Mesothelial cell of epicardium (in vitro differentiated cells): ENCODE data around the gene CTF1. TPM values are rescaled to one million over a fixed set of nuclear protein-coding genes. Genes with fewer than 3 reads are reported as not detected.

Experiments used
- DNase-seq, 2 experiments: peaks; one replicate each; pipeline ENCODE4 v3.0.0; 2021; ENCODE audit warnings: low spot score in 2 of 2; ENCODE audit not compliant: unreplicated experiment in 2 of 2
- H3K27ac Mint-ChIP-seq: 2 replicates; pipeline ENCODE4 v1.8.0; 2021; ENCODE audit warnings: mixed read lengths
- H3K27me3 Mint-ChIP-seq: 2 replicates; pipeline ENCODE4 v1.8.0; 2021; ENCODE audit warnings: low read depth, mixed read lengths
- H3K36me3 Mint-ChIP-seq: 2 replicates; pipeline ENCODE4 v1.8.0; 2021; ENCODE audit warnings: mixed read lengths
- H3K4me1 Mint-ChIP-seq: 2 replicates; pipeline ENCODE4 v1.8.0; 2021; ENCODE audit warnings: mixed read lengths
- H3K4me3 Mint-ChIP-seq: 2 replicates; pipeline ENCODE4 v1.8.0; 2021; ENCODE audit warnings: mild to moderate bottlenecking, moderate library complexity, mixed read lengths
- H3K9me3 Mint-ChIP-seq: 2 replicates; pipeline ENCODE4 v1.8.0; 2021; ENCODE audit warnings: mixed read lengths
- total RNA-seq: library from RNA; stranded (reverse); gene quantifications from 3 replicates; pipeline ENCODE4 v1.2.1, GENCODE V29; 2021
- TF ChIP-seq, protein P1 (sequence below): fragments of 200-600 bp; sonication (generic); IDR thresholded peaks from one replicate; pipeline ENCODE4 v1.5.0; 2021; ENCODE audit warnings: antibody characterized with exemption; ENCODE audit not compliant: unreplicated experiment

Gene CTF1
- total RNA-seq, 1 donor from 2014 or later = 9.1 TPM

DNA sequence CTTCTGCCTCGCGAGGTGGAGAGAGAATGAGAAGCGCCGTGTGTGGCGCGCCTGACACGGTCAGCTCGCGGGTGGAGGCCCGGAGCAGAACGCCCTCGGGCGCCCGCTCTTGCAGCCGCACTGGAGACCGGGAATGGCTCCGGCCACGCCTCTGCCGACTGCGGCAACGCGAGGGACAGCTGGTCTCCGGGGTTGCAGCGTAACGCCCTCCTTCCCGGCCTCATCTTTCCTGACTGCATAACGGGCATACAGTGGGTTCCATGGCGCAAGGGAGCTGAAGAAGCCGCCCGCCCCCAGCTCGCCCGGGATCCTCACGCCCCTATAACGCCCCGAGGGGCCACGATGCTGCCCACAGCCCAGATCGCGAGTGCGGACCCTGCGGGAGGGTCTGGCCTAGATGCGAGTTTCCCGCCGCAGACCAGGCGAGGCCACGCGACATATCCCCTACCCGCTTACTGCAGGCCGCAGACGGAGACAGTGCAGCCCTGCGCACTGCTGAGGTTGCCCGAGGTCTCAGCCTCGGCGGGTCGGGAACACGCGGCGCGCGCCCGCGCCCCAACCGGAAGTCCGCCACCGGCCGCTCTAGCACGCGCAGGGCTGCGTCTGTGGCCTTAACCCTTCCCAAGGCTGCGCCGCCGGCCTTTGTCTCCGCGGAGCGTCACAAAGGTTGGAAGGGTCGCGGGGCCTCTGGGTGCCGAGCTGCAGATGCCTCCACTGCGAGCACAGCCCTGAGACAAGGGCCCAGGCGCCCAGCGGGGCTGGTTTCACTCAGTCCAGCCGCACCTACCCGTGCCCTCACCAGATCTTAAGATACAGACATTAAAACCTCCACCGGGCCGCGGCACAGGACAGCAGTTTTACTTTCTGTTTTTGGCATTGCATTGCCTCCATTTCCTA is 21.3 kb upstream of the CTF1 start:
- Mint-ChIP-seq H3K27me3 (no peaks in the 10 kb centered on the region), H3K4me1 (peaks cover 20% of the 10 kb centered on the region), H3K27ac (peak overlapping the region; percentile 100), H3K36me3 (peaks cover 16% of the 10 kb centered on the region), H3K9me3 (no peaks in the 10 kb centered on the region), H3K4me3 (peak overlapping the region; percentile 88)
- TF ChIP-seq, protein P1, sequence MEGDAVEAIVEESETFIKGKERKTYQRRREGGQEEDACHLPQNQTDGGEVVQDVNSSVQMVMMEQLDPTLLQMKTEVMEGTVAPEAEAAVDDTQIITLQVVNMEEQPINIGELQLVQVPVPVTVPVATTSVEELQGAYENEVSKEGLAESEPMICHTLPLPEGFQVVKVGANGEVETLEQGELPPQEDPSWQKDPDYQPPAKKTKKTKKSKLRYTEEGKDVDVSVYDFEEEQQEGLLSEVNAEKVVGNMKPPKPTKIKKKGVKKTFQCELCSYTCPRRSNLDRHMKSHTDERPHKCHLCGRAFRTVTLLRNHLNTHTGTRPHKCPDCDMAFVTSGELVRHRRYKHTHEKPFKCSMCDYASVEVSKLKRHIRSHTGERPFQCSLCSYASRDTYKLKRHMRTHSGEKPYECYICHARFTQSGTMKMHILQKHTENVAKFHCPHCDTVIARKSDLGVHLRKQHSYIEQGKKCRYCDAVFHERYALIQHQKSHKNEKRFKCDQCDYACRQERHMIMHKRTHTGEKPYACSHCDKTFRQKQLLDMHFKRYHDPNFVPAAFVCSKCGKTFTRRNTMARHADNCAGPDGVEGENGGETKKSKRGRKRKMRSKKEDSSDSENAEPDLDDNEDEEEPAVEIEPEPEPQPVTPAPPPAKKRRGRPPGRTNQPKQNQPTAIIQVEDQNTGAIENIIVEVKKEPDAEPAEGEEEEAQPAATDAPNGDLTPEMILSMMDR = no peak
- peak; percentile 75 to 88 for DNase-seq

- DNase-seq = peak in 1 of 2 experiments; percentile 49
- TF ChIP-seq, protein P1 = no peak
- peaks cover 20% of the 10 kb centered on the region for H3K4me1 Mint-ChIP-seq
- no peaks in the 10 kb centered on the region for H3K27me3 Mint-ChIP-seq
- peaks cover 19% of the 10 kb centered on the region for H3K36me3 Mint-ChIP-seq
- H3K4me3 Mint-ChIP-seq = peak overlapping the region; percentile 88
- no peaks in the 10 kb centered on the region for H3K9me3 Mint-ChIP-seq
- H3K27ac Mint-ChIP-seq = peak overlapping the region; percentile 100
Observed at GRCh38 chr16:30875871-30876801, 20.3 kb upstream of the CTF1 start.

GRCh38 chr16:30876867-30877266 is 19.5 kb upstream of the CTF1 start:
- no peaks in the 10 kb centered on the region for H3K9me3 Mint-ChIP-seq
- TF ChIP-seq, protein P1 = no peak
- H3K36me3 Mint-ChIP-seq = peaks cover 20% of the 10 kb centered on the region
- peak overlapping the region; percentile 88 for H3K4me3 Mint-ChIP-seq
- no peaks in the 10 kb centered on the region for H3K27me3 Mint-ChIP-seq
- peaks cover 24% of the 10 kb centered on the region for H3K4me1 Mint-ChIP-seq
- peak overlapping the region; percentile 100 for H3K27ac Mint-ChIP-seq
- DNase-seq = no peak

DNA sequence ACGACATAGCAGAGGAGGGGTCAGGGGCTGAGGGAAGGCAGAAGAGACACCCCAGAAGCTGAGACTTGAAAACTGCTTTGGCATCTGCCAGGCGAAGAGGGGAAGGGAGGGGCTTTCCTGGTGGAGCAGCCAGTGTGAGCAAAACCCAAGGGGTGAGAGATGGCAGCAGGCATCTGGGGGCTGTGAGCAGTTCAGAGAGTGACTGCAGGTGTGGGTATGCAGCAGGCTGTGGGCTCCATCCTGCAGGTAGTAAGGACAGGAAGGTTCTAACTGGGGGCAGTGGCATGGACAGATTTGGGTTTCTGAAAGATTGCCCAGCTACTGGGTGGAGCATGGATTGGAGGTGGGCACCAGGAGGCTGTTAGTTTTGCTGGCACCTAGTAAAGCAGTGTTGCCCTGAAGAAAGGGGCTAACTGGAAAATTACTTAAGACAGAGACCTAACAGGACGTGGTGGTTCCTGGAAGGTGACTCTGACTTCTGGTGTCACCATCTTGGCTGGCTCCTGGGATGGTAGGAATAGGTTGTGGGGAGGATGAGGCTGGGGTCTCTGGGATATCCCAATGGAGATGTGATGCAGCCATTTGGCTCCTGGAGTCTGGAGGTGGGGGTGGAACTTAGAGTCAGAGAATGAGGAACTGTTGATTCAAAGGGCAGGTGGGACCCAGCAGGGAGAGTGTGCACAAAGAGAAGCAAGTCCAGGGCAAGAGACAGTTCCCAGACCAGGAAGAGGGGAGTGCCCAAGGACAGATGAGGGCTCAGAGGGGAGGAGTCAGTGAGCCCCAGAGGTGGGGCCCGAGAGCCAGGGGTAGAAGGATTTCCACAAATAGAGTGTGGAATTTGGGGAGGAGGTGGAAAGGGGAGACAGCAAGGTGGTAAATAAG is 13.7 kb upstream of the CTF1 start:
- TF ChIP-seq, protein P1 = no peak
- no peak overlapping the region for H3K4me3 Mint-ChIP-seq

GRCh38 chr16:30884760-30885159 is 11.7 kb upstream of the CTF1 start:
- peaks cover 9% of the 10 kb centered on the region for H3K4me1 Mint-ChIP-seq
- no peaks in the 10 kb centered on the region for H3K27me3 Mint-ChIP-seq
- peaks cover 35% of the 10 kb centered on the region for H3K36me3 Mint-ChIP-seq
- DNase-seq = no peak
- H3K4me3 Mint-ChIP-seq = no peak overlapping the region
- TF ChIP-seq, protein P1 = no peak
- no peaks in the 10 kb centered on the region for H3K9me3 Mint-ChIP-seq
- no peak overlapping the region for H3K27ac Mint-ChIP-seq

More for the DNA sequence above, 13.7 kb upstream of the CTF1 start:
- Mint-ChIP-seq H3K27ac (peak overlapping the region; percentile 57), H3K36me3 (peaks cover 33% of the 10 kb centered on the region), H3K4me1 (peaks cover 8% of the 10 kb centered on the region), H3K9me3 (no peaks in the 10 kb centered on the region), H3K27me3 (no peaks in the 10 kb centered on the region)
- DNase-seq = no peak
